AG04450 (cell line): ENCODE data around the gene DNAI1. TPM values are rescaled to one million over a fixed set of nuclear protein-coding genes. Genes with fewer than 3 reads are reported as not detected.

Experiments
- CTCF ChIA-PET: fragments of 300-600, 350-600 bp; formaldehyde crosslinking; extraction: SDS; loops from one replicate; lab custom pipeline; 2022; ENCODE audit warnings: antibody characterized with exemption, inconsistent platforms; lab: Charles Lee
- POLR2A ChIA-PET: fragments of 350-600 bp; formaldehyde crosslinking; extraction: SDS; loops from one replicate; lab custom pipeline; 2021; ENCODE audit warnings: antibody characterized with exemption, inconsistent platforms; lab: Yijun Ruan, JAX
- DNase-seq: peaks from one replicate; pipeline ENCODE4 v3.0.0-alpha.2; 2011; ENCODE audit warnings: low read depth, low spot score
- H3K27ac ChIP-seq: one replicate; pipeline ENCODE4 v1.5.1; 2012; ENCODE audit warnings: low read depth, low read length, control low read depth
- H3K27me3 ChIP-seq: one replicate; pipeline ENCODE4 v1.6.0; 2012; ENCODE audit warnings: low read length; ENCODE audit not compliant: control insufficient read depth, insufficient read depth
- H3K4me3 ChIP-seq: 2 replicates; pipeline ENCODE4 v1.5.1; 2011; ENCODE audit warnings: mild to moderate bottlenecking, low read depth, low read length, control low read depth
- H3K9me3 ChIP-seq: 2 replicates; pipeline ENCODE4 v1.5.1; 2012; ENCODE audit warnings: low read length; ENCODE audit not compliant: control insufficient read depth, insufficient read depth
- CTCF ChIP-seq: IDR thresholded peaks from 2 replicates; pipeline ENCODE4 v1.5.1; 2011; ENCODE audit warnings: low read depth, low read length, control low read depth, inconsistent platforms
- polyA plus RNA-seq: library from polyadenylated mRNA; depleted of rRNA; stranded (reverse); fragments of >200 nt; gene quantifications from 2 replicates; pipeline ENCODE4 v1.2.3, GENCODE V29; 2011

The DNAI1 gene
- polyA plus RNA-seq, 1 experiment: not detected

DNA sequence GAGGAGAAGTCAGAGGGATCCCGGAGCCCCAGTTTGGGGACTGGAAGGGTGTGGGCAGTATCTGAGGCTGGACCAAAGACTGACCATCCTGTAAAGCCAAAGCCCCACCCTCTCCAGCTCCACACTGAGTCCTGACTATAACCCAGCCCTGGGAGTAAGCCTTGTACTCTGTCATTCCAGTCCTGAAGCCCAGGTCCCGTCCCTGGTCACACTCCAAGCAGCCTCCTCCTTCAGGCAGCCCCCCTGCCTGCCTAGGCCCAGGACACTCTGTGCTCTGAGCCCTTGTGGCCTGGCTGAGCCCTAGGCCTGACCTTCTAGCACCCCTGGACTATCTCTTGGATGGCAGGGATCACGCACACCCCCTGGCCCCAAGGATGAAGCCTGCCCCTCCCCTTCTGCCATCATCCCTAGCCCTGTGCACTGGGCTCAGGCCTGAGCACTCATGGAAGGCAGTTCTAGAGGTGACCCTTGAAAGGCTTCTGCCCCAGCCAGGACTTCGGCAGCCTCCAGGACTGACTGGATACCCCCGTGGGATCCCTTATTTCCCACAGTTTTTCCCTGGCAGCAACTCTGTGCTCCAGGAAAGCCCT lies 92.2 kb downstream of the DNAI1 start:
- no peaks in the 10 kb centered on the region; the same call in 1 of the 2 replicates for H3K9me3 ChIP-seq
- ChIA-PET CTCF (interaction anchor here (1.9 to 7.8 kb wide), 3 partner anchors 41 to 147 kb away, joined by 4 to 110 read pairs (median 14); no protein-coding TSS in a partner anchor), POLR2A (no interaction called here)
- H3K4me3 ChIP-seq: no peak overlapping the region
- DNase-seq: no peak
- TF ChIP-seq CTCF: no peak
- peaks cover 24% of the 10 kb centered on the region for H3K27me3 ChIP-seq
- no peak overlapping the region for H3K27ac ChIP-seq

- no peaks in the 10 kb centered on the region; the same call in 1 of the 2 replicates for H3K9me3 ChIP-seq
- H3K27me3 ChIP-seq: peaks cover 29% of the 10 kb centered on the region
- ChIA-PET CTCF (interaction anchor here (1.9 to 7.8 kb wide), 3 partner anchors 40 to 148 kb away, joined by 4 to 110 read pairs (median 14); no protein-coding TSS in a partner anchor), POLR2A (no interaction called here)
- TF ChIP-seq CTCF: no peak
- H3K4me3 ChIP-seq: no peak overlapping the region
- DNase-seq: no peak
- H3K27ac ChIP-seq: no peak overlapping the region
Observed at GRCh38 chr9:34551751-34552605, 93.4 kb downstream of the DNAI1 start.

DNA sequence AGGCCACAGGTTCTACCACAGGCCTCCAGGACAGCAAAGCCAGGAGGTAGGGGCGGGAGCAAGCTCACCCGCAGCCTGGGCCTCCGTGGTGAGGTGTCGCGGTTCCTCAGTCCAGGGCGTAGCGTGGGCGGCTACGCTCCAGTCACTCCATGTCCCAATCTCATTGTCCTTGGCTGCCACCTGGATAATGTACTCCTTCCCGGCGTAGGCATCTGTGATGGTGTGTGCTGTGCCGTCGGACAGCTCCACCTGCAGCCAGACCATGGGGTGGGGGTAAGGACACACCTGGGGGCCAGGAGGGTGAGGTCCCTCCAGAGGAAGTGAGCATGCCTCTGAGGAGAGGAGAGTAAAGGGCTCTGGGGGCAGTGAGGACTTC lies 94.0 kb downstream of the DNAI1 start:
- ChIA-PET POLR2A (no interaction called here), CTCF (interaction anchor here (1.9 to 7.8 kb wide), 2 partner anchors 39 to 149 kb away, joined by 4 to 110 read pairs; no protein-coding TSS in a partner anchor)
- DNase-seq: no peak
- no peak overlapping the region for H3K4me3 ChIP-seq
- no peaks in the 10 kb centered on the region; the same call in 1 of the 2 replicates for H3K9me3 ChIP-seq
- no peak for TF ChIP-seq CTCF
- no peak overlapping the region for H3K27ac ChIP-seq
- peaks cover 31% of the 10 kb centered on the region for H3K27me3 ChIP-seq

- Histone ChIP-seq H3K9me3 (no peaks in the 10 kb centered on the region; the same call in 1 of the 2 replicates), H3K4me3 (no peak overlapping the region), H3K27ac (no peak overlapping the region), H3K27me3 (peaks cover 35% of the 10 kb centered on the region)
- no peak for DNase-seq
- TF ChIP-seq CTCF: no peak
- POLR2A ChIA-PET: no interaction called here
- CTCF ChIA-PET: interaction anchor here (7.8 kb wide), 1 partner anchor 39 kb away, joined by 110 read pairs; no protein-coding TSS in a partner anchor
Observed at GRCh38 chr9:34552986-34553385, 94.4 kb downstream of the DNAI1 start.
